GM19463 (cell line): ENCODE results near the gene LENG1.
A peak's percentile ranks its signal among the peaks of the same experiment; 100 is the strongest.
"Not testable (repeated sequence)": the region's sequence is repeated elsewhere in the genome, so short reads cannot be mapped to it uniquely, and the experiment has no call there.

ENCODE experiments used
- ATAC-seq: cut with Tn5 transposase; IDR thresholded peaks from one replicate; pipeline ENCODE4 v1.9.1; 2021; ENCODE audit warnings: mild to moderate bottlenecking, moderate library complexity; ENCODE audit not compliant: unreplicated experiment

Gene LENG1

GRCh38 chr19:54189735-54190502 is 30.4 kb upstream of the LENG1 start:
- ATAC-seq: peak; percentile 43

- peak; percentile 15 for ATAC-seq
Measured at GRCh38 chr19:54189145-54189734, 29.7 kb upstream of the LENG1 start, which contains the start of gene MBOAT7. Gene MBOAT7 (minus strand): TSS chr19:54189580. CDS start chr19:54188508, 1,072 bp downstream.

- ATAC-seq: no peak
Measured at GRCh38 chr19:54188215-54188871, 28.8 kb upstream of the LENG1 start.

GRCh38 chr19:54186934-54187381 is 27.4 kb upstream of the LENG1 start:
- ATAC-seq: no peak

GRCh38 chr19:54186351-54186750 is 26.8 kb upstream of the LENG1 start:
- ATAC-seq: no peak

- ATAC-seq: no peak
Measured at GRCh38 chr19:54183431-54183830, 23.9 kb upstream of the LENG1 start.

- ATAC-seq: not testable (repeated sequence)
Measured at GRCh38 chr19:54181894-54182293, 22.4 kb upstream of the LENG1 start.

GRCh38 chr19:54180691-54181091 is 21.2 kb upstream of the LENG1 start:
- no peak for ATAC-seq

- no peak for ATAC-seq
Measured at GRCh38 chr19:54179921-54180461, 20.5 kb upstream of the LENG1 start.

- ATAC-seq: no peak
Measured at GRCh38 chr19:54179262-54179852, 19.8 kb upstream of the LENG1 start.

- no peak for ATAC-seq
Measured at GRCh38 chr19:54178581-54179261, 19.2 kb upstream of the LENG1 start.

GRCh38 chr19:54173951-54174834 is 14.7 kb upstream of the LENG1 start:
- ATAC-seq: no peak

- no peak for ATAC-seq
Measured at GRCh38 chr19:54173359-54173699, 13.8 kb upstream of the LENG1 start.

- ATAC-seq: no peak
Measured at GRCh38 chr19:54172471-54173358, 13.2 kb upstream of the LENG1 start, which contains the start of gene TMC4. Gene TMC4 (minus strand): TSS chr19:54173160. CDS start chr19:54173117, 43 bp downstream.

GRCh38 chr19:54171736-54172431 is 12.4 kb upstream of the LENG1 start:
- ATAC-seq: not testable (repeated sequence)

- no peak for ATAC-seq
Measured at GRCh38 chr19:54169149-54169740, 9.7 kb upstream of the LENG1 start.

- ATAC-seq: no peak
Measured at GRCh38 chr19:54168174-54168917, 8.8 kb upstream of the LENG1 start.
